Fibroblast of the aortic adventitia (primary cell): ENCODE measurements around the gene EGFR. TPM values are rescaled to one million over a fixed set of nuclear protein-coding genes. Genes with fewer than 3 reads are reported as not detected.

Experiments
- DNase-seq: peaks from one replicate; pipeline ENCODE4 v3.0.0-alpha.2; 2010; ENCODE audit warnings: low read depth
- H3K4me3 ChIP-seq: 2 replicates; pipeline ENCODE4 v1.5.1; 2011; ENCODE audit warnings: low read depth, mild to moderate bottlenecking, control low read depth, low read length, moderate library complexity
- total RNA-seq: library from RNA; depleted of rRNA; stranded (reverse); fragments of >200 nt; gene quantifications from 2 replicates; pipeline ENCODE4 v1.2.3, GENCODE V29; 2012; ENCODE audit warnings: low replicate concordance
- TF ChIP-seq, protein P1 (sequence below): IDR thresholded peaks from 2 replicates; pipeline ENCODE4 v1.5.1; 2011; ENCODE audit warnings: mild to moderate bottlenecking, low read length, control low read depth, inconsistent platforms; ENCODE audit not compliant: insufficient read depth

The EGFR gene
- total RNA-seq, 1 donor, result 147 TPM

GRCh38 chr7:55019691-55020465 lies 1.1 kb downstream of the EGFR start:
- DNase-seq, result no peak
- H3K4me3 ChIP-seq, result peak overlapping the region; percentile 79
- TF ChIP-seq, protein P1, sequence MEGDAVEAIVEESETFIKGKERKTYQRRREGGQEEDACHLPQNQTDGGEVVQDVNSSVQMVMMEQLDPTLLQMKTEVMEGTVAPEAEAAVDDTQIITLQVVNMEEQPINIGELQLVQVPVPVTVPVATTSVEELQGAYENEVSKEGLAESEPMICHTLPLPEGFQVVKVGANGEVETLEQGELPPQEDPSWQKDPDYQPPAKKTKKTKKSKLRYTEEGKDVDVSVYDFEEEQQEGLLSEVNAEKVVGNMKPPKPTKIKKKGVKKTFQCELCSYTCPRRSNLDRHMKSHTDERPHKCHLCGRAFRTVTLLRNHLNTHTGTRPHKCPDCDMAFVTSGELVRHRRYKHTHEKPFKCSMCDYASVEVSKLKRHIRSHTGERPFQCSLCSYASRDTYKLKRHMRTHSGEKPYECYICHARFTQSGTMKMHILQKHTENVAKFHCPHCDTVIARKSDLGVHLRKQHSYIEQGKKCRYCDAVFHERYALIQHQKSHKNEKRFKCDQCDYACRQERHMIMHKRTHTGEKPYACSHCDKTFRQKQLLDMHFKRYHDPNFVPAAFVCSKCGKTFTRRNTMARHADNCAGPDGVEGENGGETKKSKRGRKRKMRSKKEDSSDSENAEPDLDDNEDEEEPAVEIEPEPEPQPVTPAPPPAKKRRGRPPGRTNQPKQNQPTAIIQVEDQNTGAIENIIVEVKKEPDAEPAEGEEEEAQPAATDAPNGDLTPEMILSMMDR, result peak; percentile 19

- TF ChIP-seq, protein P1, result no peak
- DNase-seq, result peak; percentile 72
- peak overlapping the region; percentile 79 for H3K4me3 ChIP-seq
Measured at GRCh38 chr7:55020466-55020871, 1.7 kb downstream of the EGFR start.

DNA sequence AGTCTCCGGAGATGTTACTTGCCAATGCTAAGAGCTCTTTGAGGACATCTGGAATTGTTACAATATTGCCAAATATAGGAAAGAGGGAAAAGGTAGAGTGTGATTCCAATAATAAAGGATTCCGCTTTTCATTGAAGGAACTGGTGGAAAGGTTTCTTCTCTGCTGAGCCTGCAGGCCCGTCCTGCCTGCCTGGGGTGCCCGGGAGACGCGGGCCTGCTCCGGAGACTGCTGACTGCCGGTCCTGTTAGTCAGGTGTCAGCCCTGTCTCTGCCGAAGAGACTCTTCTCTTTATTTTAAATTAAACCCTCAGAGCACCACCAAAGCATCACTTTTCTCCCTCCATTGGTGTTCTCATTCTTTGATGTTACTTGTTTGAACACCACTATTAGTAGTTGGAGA lies 2.2 kb downstream of the EGFR start:
- TF ChIP-seq, protein P1, result no peak
- H3K4me3 ChIP-seq, result peak overlapping the region; percentile 79
- DNase-seq, result no peak

GRCh38 chr7:55022002-55022985 lies 3.5 kb downstream of the EGFR start:
- TF ChIP-seq, protein P1, result no peak
- H3K4me3 ChIP-seq, result peak overlapping the region; percentile 79
- peak; percentile 61 for DNase-seq

- no peak overlapping the region for H3K4me3 ChIP-seq
- DNase-seq, result no peak
- TF ChIP-seq, protein P1, result no peak
Measured at GRCh38 chr7:55023841-55024505, 5.2 kb downstream of the EGFR start.

- TF ChIP-seq, protein P1, result no peak
- H3K4me3 ChIP-seq, result no peak overlapping the region
- DNase-seq, result peak; percentile 70
Measured at GRCh38 chr7:55024776-55025175, 6.0 kb downstream of the EGFR start.
